ENCODE measurements around the gene GLO1.

The GLO1 gene

GRCh38 chr6:38684904-38685303 is 18.0 kb downstream of the GLO1 start:
- H3K4me1 ChIP-seq (ENCODE audit: control insufficient read depth in 1 of 2, insufficient read depth in 2 of 2, low read length in 2 of 2), result peaks cover 0 to 3% of the 10 kb centered on the region in 2 donors
- H3K4me3 ChIP-seq (ENCODE audit: low read depth in 1 of 2, low read length in 2 of 2), result no peak overlapping the region
- peaks cover 3 to 17% of the 10 kb centered on the region in 2 donors for H3K36me3 ChIP-seq (ENCODE audit: control insufficient read depth in 1 of 2, insufficient read depth in 2 of 2, low read length in 2 of 2)
- H3K9me3 ChIP-seq (ENCODE audit: control insufficient read depth in 1 of 2, low read length in 2 of 2), result no peaks in the 10 kb centered on the region
- H3K27me3 ChIP-seq (ENCODE audit: low read depth, low read length), result no peaks in the 10 kb centered on the region
- H3K27ac ChIP-seq (ENCODE audit: low read length), result no peak overlapping the region

GRCh38 chr6:38684237-38684636 is 18.7 kb downstream of the GLO1 start:
- Histone ChIP-seq H3K27me3 (ENCODE audit: low read depth, low read length) (no peaks in the 10 kb centered on the region), H3K9me3 (ENCODE audit: control insufficient read depth in 1 of 2, low read length in 2 of 2) (no peaks in the 10 kb centered on the region), H3K27ac (ENCODE audit: low read length) (no peak overlapping the region), H3K4me1 (ENCODE audit: control insufficient read depth in 1 of 2, insufficient read depth in 2 of 2, low read length in 2 of 2) (peaks cover 0 to 3% of the 10 kb centered on the region in 2 donors), H3K36me3 (ENCODE audit: control insufficient read depth in 1 of 2, insufficient read depth in 2 of 2, low read length in 2 of 2) (peaks cover 3 to 24% of the 10 kb centered on the region in 2 donors), H3K4me3 (ENCODE audit: low read depth in 1 of 2, low read length in 2 of 2) (no peak overlapping the region)

GRCh38 chr6:38681850-38682249 is 21.1 kb downstream of the GLO1 start:
- no peak overlapping the region for H3K4me3 ChIP-seq (ENCODE audit: low read depth in 1 of 2, low read length in 2 of 2)
- no peaks in the 10 kb centered on the region for H3K27me3 ChIP-seq (ENCODE audit: low read depth, low read length)
- peaks cover 8 to 41% of the 10 kb centered on the region in 2 donors for H3K36me3 ChIP-seq (ENCODE audit: control insufficient read depth in 1 of 2, insufficient read depth in 2 of 2, low read length in 2 of 2)
- H3K9me3 ChIP-seq (ENCODE audit: control insufficient read depth in 1 of 2, low read length in 2 of 2), result no peaks in the 10 kb centered on the region
- H3K27ac ChIP-seq (ENCODE audit: low read length), result no peak overlapping the region
- H3K4me1 ChIP-seq (ENCODE audit: control insufficient read depth in 1 of 2, insufficient read depth in 2 of 2, low read length in 2 of 2), result no peaks in the 10 kb centered on the region

- Histone ChIP-seq H3K4me3 (ENCODE audit: low read depth in 1 of 2, low read length in 2 of 2) (no peak overlapping the region), H3K4me1 (ENCODE audit: control insufficient read depth in 1 of 2, insufficient read depth in 2 of 2, low read length in 2 of 2) (no peaks in the 10 kb centered on the region), H3K36me3 (ENCODE audit: control insufficient read depth in 1 of 2, insufficient read depth in 2 of 2, low read length in 2 of 2) (peaks cover 19 to 48% of the 10 kb centered on the region in 2 donors), H3K27ac (ENCODE audit: low read length) (no peak overlapping the region), H3K27me3 (ENCODE audit: low read depth, low read length) (no peaks in the 10 kb centered on the region), H3K9me3 (ENCODE audit: control insufficient read depth in 1 of 2, low read length in 2 of 2) (no peaks in the 10 kb centered on the region)
These were observed 23.3 kb downstream of the GLO1 start for GRCh38 chr6:38679668-38680067.

GRCh38 chr6:38678178-38678760 is 24.7 kb downstream of the GLO1 start:
- Histone ChIP-seq H3K9me3 (ENCODE audit: control insufficient read depth in 1 of 2, low read length in 2 of 2) (no peaks in the 10 kb centered on the region), H3K27me3 (ENCODE audit: low read depth, low read length) (no peaks in the 10 kb centered on the region), H3K27ac (ENCODE audit: low read length) (no peak overlapping the region), H3K4me1 (ENCODE audit: control insufficient read depth in 1 of 2, insufficient read depth in 2 of 2, low read length in 2 of 2) (no peaks in the 10 kb centered on the region), H3K36me3 (ENCODE audit: control insufficient read depth in 1 of 2, insufficient read depth in 2 of 2, low read length in 2 of 2) (peaks cover 19 to 50% of the 10 kb centered on the region in 2 donors), H3K4me3 (ENCODE audit: low read depth in 1 of 2, low read length in 2 of 2) (no peak overlapping the region)

- H3K36me3 ChIP-seq (ENCODE audit: control insufficient read depth in 1 of 2, insufficient read depth in 2 of 2, low read length in 2 of 2), result peaks cover 19 to 40% of the 10 kb centered on the region in 2 donors
- no peaks in the 10 kb centered on the region for H3K4me1 ChIP-seq (ENCODE audit: control insufficient read depth in 1 of 2, insufficient read depth in 2 of 2, low read length in 2 of 2)
- H3K4me3 ChIP-seq (ENCODE audit: low read depth in 1 of 2, low read length in 2 of 2), result no peak overlapping the region
- no peaks in the 10 kb centered on the region for H3K9me3 ChIP-seq (ENCODE audit: control insufficient read depth in 1 of 2, low read length in 2 of 2)
- no peaks in the 10 kb centered on the region for H3K27me3 ChIP-seq (ENCODE audit: low read depth, low read length)
- H3K27ac ChIP-seq (ENCODE audit: low read length), result no peak overlapping the region
These were observed 25.9 kb downstream of the GLO1 start for GRCh38 chr6:38676974-38677544.

GRCh38 chr6:38676236-38676973 is 26.5 kb downstream of the GLO1 start:
- no peaks in the 10 kb centered on the region for H3K4me1 ChIP-seq (ENCODE audit: control insufficient read depth in 1 of 2, insufficient read depth in 2 of 2, low read length in 2 of 2)
- no peaks in the 10 kb centered on the region for H3K27me3 ChIP-seq (ENCODE audit: low read depth, low read length)
- no peak overlapping the region for H3K27ac ChIP-seq (ENCODE audit: low read length)
- no peaks in the 10 kb centered on the region for H3K9me3 ChIP-seq (ENCODE audit: control insufficient read depth in 1 of 2, low read length in 2 of 2)
- H3K36me3 ChIP-seq (ENCODE audit: control insufficient read depth in 1 of 2, insufficient read depth in 2 of 2, low read length in 2 of 2), result peaks cover 15 to 37% of the 10 kb centered on the region in 2 donors
- no peak overlapping the region for H3K4me3 ChIP-seq (ENCODE audit: low read depth in 1 of 2, low read length in 2 of 2)

- H3K27me3 ChIP-seq (ENCODE audit: low read depth, low read length), result no peaks in the 10 kb centered on the region
- no peak overlapping the region for H3K4me3 ChIP-seq (ENCODE audit: low read depth in 1 of 2, low read length in 2 of 2)
- H3K4me1 ChIP-seq (ENCODE audit: control insufficient read depth in 1 of 2, insufficient read depth in 2 of 2, low read length in 2 of 2), result no peaks in the 10 kb centered on the region
- no peaks in the 10 kb centered on the region for H3K9me3 ChIP-seq (ENCODE audit: control insufficient read depth in 1 of 2, low read length in 2 of 2)
- peaks cover 15 to 24% of the 10 kb centered on the region in 2 donors for H3K36me3 ChIP-seq (ENCODE audit: control insufficient read depth in 1 of 2, insufficient read depth in 2 of 2, low read length in 2 of 2)
- H3K27ac ChIP-seq (ENCODE audit: low read length), result no peak overlapping the region
These were observed 29.4 kb downstream of the GLO1 start for GRCh38 chr6:38673397-38674165.

- no peaks in the 10 kb centered on the region for H3K27me3 ChIP-seq (ENCODE audit: low read depth, low read length)
- no peaks in the 10 kb centered on the region for H3K4me1 ChIP-seq (ENCODE audit: control insufficient read depth in 1 of 2, insufficient read depth in 2 of 2, low read length in 2 of 2)
- no peak overlapping the region for H3K4me3 ChIP-seq (ENCODE audit: low read depth in 1 of 2, low read length in 2 of 2)
- H3K36me3 ChIP-seq (ENCODE audit: control insufficient read depth in 1 of 2, insufficient read depth in 2 of 2, low read length in 2 of 2), result peaks cover 12 to 13% of the 10 kb centered on the region in 2 donors
- H3K9me3 ChIP-seq (ENCODE audit: control insufficient read depth in 1 of 2, low read length in 2 of 2), result no peaks in the 10 kb centered on the region
- no peak overlapping the region for H3K27ac ChIP-seq (ENCODE audit: low read length)
These were observed 31.0 kb downstream of the GLO1 start for GRCh38 chr6:38671885-38672467.

GRCh38 chr6:38658418-38659167 is 44.4 kb downstream of the GLO1 start:
- H3K27ac ChIP-seq (ENCODE audit: low read length), result no peak overlapping the region
- H3K27me3 ChIP-seq (ENCODE audit: low read depth, low read length), result no peaks in the 10 kb centered on the region
- no peaks in the 10 kb centered on the region for H3K4me1 ChIP-seq (ENCODE audit: control insufficient read depth in 1 of 2, insufficient read depth in 2 of 2, low read length in 2 of 2)
- no peaks in the 10 kb centered on the region for H3K9me3 ChIP-seq (ENCODE audit: control insufficient read depth in 1 of 2, low read length in 2 of 2)
- H3K4me3 ChIP-seq (ENCODE audit: low read depth in 1 of 2, low read length in 2 of 2), result no peak overlapping the region
- peaks cover 0 to 19% of the 10 kb centered on the region in 2 donors for H3K36me3 ChIP-seq (ENCODE audit: control insufficient read depth in 1 of 2, insufficient read depth in 2 of 2, low read length in 2 of 2)
